Heart left ventricle (tissue), 16 donors: ENCODE results near the gene UST. TPM values are rescaled to one million over a fixed set of nuclear protein-coding genes. Genes with fewer than 3 reads are reported as not detected.
A peak's percentile ranks its signal among the peaks of the same experiment; 100 is the strongest.

Source experiments
- ATAC-seq, 4 donors: fragments of 200-7000 bp; cut with Tn5 transposase; one replicate each; pipeline ENCODE4 v1.9.1; 2020 to 2022; ENCODE audit warnings: moderate library complexity in 4 of 4, mild to moderate bottlenecking in 3 of 4, moderate number of reproducible peaks in 1 of 4
- DNase-seq, 5 donors: peaks; one replicate each; pipeline ENCODE4 v3.0.0-alpha.2; 2020
- H3K27ac ChIP-seq, 12 donors: fragments of 200-600 bp; sonication (generic) in 4 of 12; one replicate each; pipeline versions ENCODE4 v1.5.0 to v1.8.0; 2016 to 2022; ENCODE audit warnings: mild to moderate bottlenecking in 2 of 12
- H3K27me3 ChIP-seq, 9 donors: fragments of 200-600 bp; sonication (generic) in 2 of 9; one replicate each; pipeline versions ENCODE4 v1.5.1 to v1.8.0; 2016 to 2022; ENCODE audit warnings: mild to moderate bottlenecking in 3 of 9
- H3K36me3 ChIP-seq, 9 donors: fragments of 200-600 bp; sonication (generic) in 2 of 9; one replicate each; pipeline versions ENCODE4 v1.5.0 to v1.8.0; 2018 to 2022; ENCODE audit warnings: mild to moderate bottlenecking in 2 of 9
- H3K4me1 ChIP-seq, 12 donors: fragments of 200-600 bp; sonication (generic) in 4 of 12; one replicate each; pipeline versions ENCODE4 v1.5.0 to v1.8.0; 2016 to 2022; ENCODE audit warnings: mild to moderate bottlenecking in 3 of 12
- H3K4me3 ChIP-seq, 12 donors: fragments of 200-600 bp; sonication (generic) in 4 of 12; one replicate each; pipeline versions ENCODE4 v1.5.0 to v1.8.0; 2017 to 2022; ENCODE audit warnings: mild to moderate bottlenecking in 9 of 12, moderate library complexity in 4 of 12
- H3K9me3 ChIP-seq, 12 donors: fragments of 200-600 bp; sonication (generic) in 4 of 12; one replicate each; pipeline versions ENCODE4 v1.5.0 to v1.8.0; 2016 to 2022; ENCODE audit warnings: mild to moderate bottlenecking in 1 of 12
- CTCF ChIP-seq, 12 donors: fragments of 200-600 bp; sonication (generic) in 4 of 12; IDR thresholded peaks; one replicate each; pipeline versions ENCODE4 v1.5.0 to v1.8.0; 2018 to 2022; ENCODE audit warnings: antibody characterized with exemption in 12 of 12, mild to moderate bottlenecking in 5 of 12
- POLR2A ChIP-seq, 2 donors: fragments of 450-650 bp; IDR thresholded peaks; one replicate each; pipeline ENCODE4 v1.6.1; 2017; ENCODE audit warnings: antibody characterized with exemption in 2 of 2, mild to moderate bottlenecking in 2 of 2, moderate library complexity in 2 of 2
- WGBS, 4 donors: extraction: QIAGEN DNeasy Blood & Tissue Kit in 2 of 4; methylation state at CpG; one replicate each; pipeline versions ENCODE4 v1.1.5 to v1.1.7; 2013 to 2018; 5-methylcytosine and 5-hydroxymethylcytosine counted together
- intact Hi-C, 10 donors: fragments of 100-400 bp; cut with DNase I; formaldehyde crosslinking; loops; one replicate each; pipeline versions ENCODE4 v1.11.1 to v1.14.2; 2022
- polyA plus RNA-seq, 2 donors: library from polyadenylated mRNA; stranded (reverse); fragments of 200-250 nt; gene quantifications; one replicate each; pipeline ENCODE4 v1.2.3, GENCODE V29; 2013
- total RNA-seq, 9 donors: library from RNA; depleted of rRNA in 2 of 9; stranded (reverse); fragments of >200 nt in 2 of 9; fragmentation: NEBNext Ultra II Directional in 3 of 9; extraction: Animal tissue kit (Norgen Biotek cat#: 25700) in 3 of 9; gene quantifications; one replicate each; pipeline versions ENCODE4 v1.1.0 to v1.2.4, GENCODE V29; 2016 to 2023
- donor health status: ischemic (EF 13 %, LVEDD 7.1; RV severe dilation, severe dysfunction).
- donor health status: healthy with polysubstance abuse.
- donor health status: DM: no; HTN: yes; CAD: no.
- donor health status: DM: no; HTN: no; CAD: no.
- donor health status: ischemic (EF 25% LVEDD 6.9; RV normal size, moderate dysfunction).
- donor health status: ischemic (EF 25% LVEDD 5.7; RV mildly dilated, moderate dysfunction).
- donor health status: healthy.
- donor health status: DM: yes; HTN: yes; CAD: no.
- donor health status: ischemic (EF 35%, LVEDD 5.7; RV mildly dilated, moderate dysfunction).
- donor health status: nonischemic (EF 11% LVEDD 7.7; RV severe dilation, severe dysfunction).
- donor health status: DM: yes; HTN: yes; CAD: no.
- donor health status: PGD.
- donor health status: ischemic (EF 29% LVEDD 5.4; RV normal size, mild dysfunction).
- donor health status: nonischemic (EF 23%, LVEDD 6.1; RV moderate dilation, normal function).

UST gene
- total and polyA plus RNA-seq, 11 donors: 1.1 to 5.8 (median 2.7) TPM

- Histone ChIP-seq H3K9me3 (no peaks in the 10 kb centered on the region), H3K27ac (no peak overlapping the region), H3K4me1 (peaks cover 0 to 8% (median 0%) of the 10 kb centered on the region in 12 donors), H3K4me3 (no peak overlapping the region), H3K27me3 (no peaks in the 10 kb centered on the region), H3K36me3 (no peaks in the 10 kb centered on the region)
- no peak for TF ChIP-seq POLR2A (IDR thresholded peaks at IDR 0.05)
- TF ChIP-seq CTCF (IDR thresholded peaks at IDR 0.05): no peak
- ATAC-seq: no peak
- WGBS, 4 donors: 86% methylated on average over 8 of the region's 8 CpGs
- no peak for DNase-seq
- intact Hi-C loops: no loop called here
Measured at GRCh38 chr6:149054559-149055194, 307.8 kb downstream of the UST start.

GRCh38 chr6:149055195-149055899 is 308.5 kb downstream of the UST start:
- intact Hi-C loops: no loop called here
- H3K36me3 ChIP-seq: no peaks in the 10 kb centered on the region
- ATAC-seq (no peak), DNase-seq (no peak)
- 84 to 89% (median 86%) methylated on average over 5 of the region's 5 CpGs for WGBS, 4 donors
- H3K9me3 ChIP-seq: no peaks in the 10 kb centered on the region
- H3K27me3 ChIP-seq: no peaks in the 10 kb centered on the region
- no peak overlapping the region for H3K4me3 ChIP-seq
- no peak overlapping the region for H3K27ac ChIP-seq
- H3K4me1 ChIP-seq: peaks cover 0 to 11% (median 1%) of the 10 kb centered on the region in 12 donors
- TF ChIP-seq POLR2A (IDR thresholded peaks at IDR 0.05) (no peak), CTCF (IDR thresholded peaks at IDR 0.05) (no peak)

GRCh38 chr6:149056777-149057463 is 310.1 kb downstream of the UST start:
- intact Hi-C loops: no loop called here
- DNase-seq (no peak), ATAC-seq (peak in 1 of 4 donors; percentile 16)
- WGBS, 4 donors: 61 to 77% (median 69%) methylated on average over 4 of the region's 4 CpGs
- Histone ChIP-seq H3K4me3 (no peak overlapping the region), H3K9me3 (no peaks in the 10 kb centered on the region), H3K36me3 (no peaks in the 10 kb centered on the region), H3K4me1 (peaks cover 0 to 27% (median 17%) of the 10 kb centered on the region in 12 donors), H3K27me3 (no peaks in the 10 kb centered on the region), H3K27ac (no peak overlapping the region)
- no peak for TF ChIP-seq CTCF (IDR thresholded peaks at IDR 0.05)
- TF ChIP-seq POLR2A (IDR thresholded peaks at IDR 0.05): no peak

- peaks cover 0 to 32% (median 22%) of the 10 kb centered on the region in 12 donors for H3K4me1 ChIP-seq
- TF ChIP-seq CTCF (IDR thresholded peaks at IDR 0.05) (no peak), POLR2A (IDR thresholded peaks at IDR 0.05) (no peak)
- H3K27ac ChIP-seq: no peak overlapping the region
- H3K4me3 ChIP-seq: no peak overlapping the region
- no peaks in the 10 kb centered on the region for H3K36me3 ChIP-seq
- WGBS, 4 donors: 94 to 98% (median 97%) methylated on average over 1 of the region's 1 CpG
- ATAC-seq: no peak
- DNase-seq: no peak
- no peaks in the 10 kb centered on the region for H3K9me3 ChIP-seq
- no peaks in the 10 kb centered on the region for H3K27me3 ChIP-seq
- intact Hi-C loops: no loop called here
Measured at GRCh38 chr6:149057464-149057840, 310.6 kb downstream of the UST start.
